Sigmoid colon (tissue), 4 donors: Measurements from ENCODE around the gene SHISA5.
"Not testable (repeated sequence)": the region's sequence is repeated elsewhere in the genome, so short reads cannot be mapped to it uniquely, and the experiment has no call there.

Source experiments
- EP300 ChIP-seq, 4 donors: sonication (generic); formaldehyde crosslinking; IDR thresholded peaks; one replicate each; pipeline ENCODE4 v1.6.1; 2017; ENCODE audit warnings: antibody characterized with exemption in 4 of 4
- TF ChIP-seq, protein P1 (sequence below), 4 experiments: fragments of 450-650 bp in 3 of 4; fragments of 200-600 bp in 1 of 4; IDR thresholded peaks; one replicate each; pipeline ENCODE4 v1.5.1; 2016 to 2019; ENCODE audit warnings: antibody characterized with exemption in 4 of 4, mild to moderate bottlenecking in 3 of 4, moderate library complexity in 2 of 4

GRCh38 chr3:48530701-48531100 is 26.7 kb upstream of the SHISA5 start:
- TF ChIP-seq, protein P1, sequence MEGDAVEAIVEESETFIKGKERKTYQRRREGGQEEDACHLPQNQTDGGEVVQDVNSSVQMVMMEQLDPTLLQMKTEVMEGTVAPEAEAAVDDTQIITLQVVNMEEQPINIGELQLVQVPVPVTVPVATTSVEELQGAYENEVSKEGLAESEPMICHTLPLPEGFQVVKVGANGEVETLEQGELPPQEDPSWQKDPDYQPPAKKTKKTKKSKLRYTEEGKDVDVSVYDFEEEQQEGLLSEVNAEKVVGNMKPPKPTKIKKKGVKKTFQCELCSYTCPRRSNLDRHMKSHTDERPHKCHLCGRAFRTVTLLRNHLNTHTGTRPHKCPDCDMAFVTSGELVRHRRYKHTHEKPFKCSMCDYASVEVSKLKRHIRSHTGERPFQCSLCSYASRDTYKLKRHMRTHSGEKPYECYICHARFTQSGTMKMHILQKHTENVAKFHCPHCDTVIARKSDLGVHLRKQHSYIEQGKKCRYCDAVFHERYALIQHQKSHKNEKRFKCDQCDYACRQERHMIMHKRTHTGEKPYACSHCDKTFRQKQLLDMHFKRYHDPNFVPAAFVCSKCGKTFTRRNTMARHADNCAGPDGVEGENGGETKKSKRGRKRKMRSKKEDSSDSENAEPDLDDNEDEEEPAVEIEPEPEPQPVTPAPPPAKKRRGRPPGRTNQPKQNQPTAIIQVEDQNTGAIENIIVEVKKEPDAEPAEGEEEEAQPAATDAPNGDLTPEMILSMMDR (IDR thresholded peaks at IDR 0.05) = not testable (repeated sequence)
- not testable (repeated sequence) for TF ChIP-seq EP300 (IDR thresholded peaks at IDR 0.05)
